ENCODE data around the gene KIAA0513.
A peak's percentile ranks its signal among the peaks of the same experiment; 100 is the strongest.

The KIAA0513 gene

DNA sequence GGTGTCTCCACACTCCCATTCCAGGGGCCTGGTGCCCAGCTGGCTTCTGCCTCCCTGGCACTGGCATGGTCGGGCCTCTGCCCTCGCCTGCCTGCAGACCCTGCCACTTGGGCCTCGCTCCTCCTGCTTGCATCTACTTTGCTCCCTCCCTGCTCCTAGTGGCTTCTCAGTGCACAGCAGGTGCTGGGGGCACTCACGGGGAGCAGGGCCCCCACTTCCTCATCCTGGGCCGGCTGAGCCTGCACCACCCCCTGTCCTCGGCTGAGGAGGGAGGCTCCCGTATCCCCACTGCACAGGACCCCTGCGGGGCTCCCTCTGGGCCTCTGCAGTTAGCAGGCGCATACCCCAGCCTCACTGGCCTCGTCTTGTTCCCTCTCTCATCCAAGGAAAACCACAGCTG lies 49.4 kb downstream of the KIAA0513 start:
- Histone ChIP-seq H3K27ac (ENCODE audit: low read depth, low read length) (no peak overlapping the region), H3K4me1 (ENCODE audit: control insufficient read depth, insufficient read depth, low read length) (peaks cover 28% of the 10 kb centered on the region), H3K4me3 (ENCODE audit: low read depth, low read length) (no peak overlapping the region), H3K36me3 (ENCODE audit: control insufficient read depth, insufficient read depth, low read length) (no peaks in the 10 kb centered on the region), H3K9ac (ENCODE audit: low read length) (no peak overlapping the region), H3K27me3 (ENCODE audit: control insufficient read depth, insufficient read depth, low read length) (peaks cover 26% of the 10 kb centered on the region), H3K9me3 (ENCODE audit: control insufficient read depth, insufficient read depth, low read depth, low read length) (no peaks in the 10 kb centered on the region)

GRCh38 chr16:85077576-85078125 lies 50.1 kb downstream of the KIAA0513 start:
- H3K4me1 ChIP-seq (ENCODE audit: control insufficient read depth, insufficient read depth, low read length) = peaks cover 35% of the 10 kb centered on the region
- no peak overlapping the region for H3K4me3 ChIP-seq (ENCODE audit: low read depth, low read length)
- no peaks in the 10 kb centered on the region for H3K9me3 ChIP-seq (ENCODE audit: control insufficient read depth, insufficient read depth, low read depth, low read length)
- H3K27me3 ChIP-seq (ENCODE audit: control insufficient read depth, insufficient read depth, low read length) = peaks cover 32% of the 10 kb centered on the region
- no peak overlapping the region for H3K9ac ChIP-seq (ENCODE audit: low read length)
- H3K27ac ChIP-seq (ENCODE audit: low read depth, low read length) = no peak overlapping the region
- H3K36me3 ChIP-seq (ENCODE audit: control insufficient read depth, insufficient read depth, low read length) = no peaks in the 10 kb centered on the region

DNA sequence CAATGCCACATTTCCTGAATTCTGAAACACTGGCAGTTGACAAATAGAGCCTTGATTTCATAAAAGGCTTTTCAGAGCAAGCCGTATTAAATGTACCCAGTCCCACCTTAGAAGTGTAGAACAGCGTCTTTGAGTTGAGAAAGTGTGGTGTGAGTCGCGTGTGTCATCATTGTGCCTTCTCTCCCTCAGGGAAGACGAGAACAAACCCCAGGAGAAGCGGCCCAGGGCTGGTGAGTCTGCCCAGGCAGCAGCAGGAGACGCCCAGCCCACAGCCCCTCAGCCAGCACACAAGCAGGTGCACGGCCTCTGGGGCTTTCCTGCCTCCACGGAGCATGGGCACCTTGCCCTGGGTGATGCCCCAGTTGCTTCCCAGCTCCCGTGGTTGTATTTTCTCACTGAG lies 50.6 kb downstream of the KIAA0513 start:
- no peak overlapping the region for H3K27ac ChIP-seq (ENCODE audit: low read depth, low read length)
- peaks cover 39% of the 10 kb centered on the region for H3K4me1 ChIP-seq (ENCODE audit: control insufficient read depth, insufficient read depth, low read length)
- peaks cover 38% of the 10 kb centered on the region for H3K27me3 ChIP-seq (ENCODE audit: control insufficient read depth, insufficient read depth, low read length)
- H3K4me3 ChIP-seq (ENCODE audit: low read depth, low read length) = no peak overlapping the region
- no peak overlapping the region for H3K9ac ChIP-seq (ENCODE audit: low read length)
- H3K9me3 ChIP-seq (ENCODE audit: control insufficient read depth, insufficient read depth, low read depth, low read length) = no peaks in the 10 kb centered on the region
- H3K36me3 ChIP-seq (ENCODE audit: control insufficient read depth, insufficient read depth, low read length) = no peaks in the 10 kb centered on the region

GRCh38 chr16:85078952-85079351 lies 51.4 kb downstream of the KIAA0513 start:
- Histone ChIP-seq H3K9ac (ENCODE audit: low read length) (no peak overlapping the region), H3K4me1 (ENCODE audit: control insufficient read depth, insufficient read depth, low read length) (peaks cover 44% of the 10 kb centered on the region), H3K27ac (ENCODE audit: low read depth, low read length) (no peak overlapping the region), H3K27me3 (ENCODE audit: control insufficient read depth, insufficient read depth, low read length) (peaks cover 44% of the 10 kb centered on the region), H3K4me3 (ENCODE audit: low read depth, low read length) (no peak overlapping the region), H3K36me3 (ENCODE audit: control insufficient read depth, insufficient read depth, low read length) (no peaks in the 10 kb centered on the region), H3K9me3 (ENCODE audit: control insufficient read depth, insufficient read depth, low read depth, low read length) (no peaks in the 10 kb centered on the region)

DNA sequence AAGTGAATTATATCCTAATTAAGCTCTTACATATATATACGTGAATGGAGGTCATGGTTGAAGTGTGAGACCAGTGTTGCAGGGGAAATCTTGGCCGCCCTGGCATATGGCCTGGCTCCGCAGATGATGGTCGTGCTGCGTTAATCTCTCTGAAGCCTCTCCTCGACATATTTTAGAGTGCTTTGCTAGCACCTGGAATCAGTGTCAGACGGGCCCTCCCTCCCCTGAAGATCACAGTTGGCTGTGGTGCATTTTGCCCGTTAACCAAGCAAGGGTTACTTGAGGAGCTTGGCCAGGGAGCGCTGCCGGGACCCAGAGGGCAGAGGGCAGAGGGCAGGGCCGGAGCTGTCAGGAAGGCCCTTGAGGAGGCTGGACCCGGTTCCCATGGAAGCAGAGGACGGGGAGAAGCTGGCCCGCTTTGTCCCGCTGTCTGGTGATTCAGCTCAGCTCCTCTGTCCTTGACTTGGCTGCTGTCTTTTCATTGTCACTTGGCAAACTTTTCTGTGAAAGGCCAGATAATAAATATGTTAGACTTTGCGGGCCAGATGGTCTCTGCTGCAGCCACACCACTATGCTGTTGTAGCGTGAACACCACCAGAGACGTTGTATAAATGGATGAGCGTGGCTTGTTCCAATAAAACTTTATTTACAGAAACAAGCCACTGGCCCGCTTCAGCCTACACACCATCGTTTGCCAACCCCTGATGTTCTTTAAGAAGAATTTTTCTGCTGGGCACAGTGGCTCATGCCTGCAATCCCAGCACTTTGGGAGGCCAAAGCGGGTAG lies 52.4 kb downstream of the KIAA0513 start:
- Histone ChIP-seq H3K9ac (ENCODE audit: low read length) (no peak overlapping the region), H3K36me3 (ENCODE audit: control insufficient read depth, insufficient read depth, low read length) (no peaks in the 10 kb centered on the region), H3K4me3 (ENCODE audit: low read depth, low read length) (no peak overlapping the region), H3K4me1 (ENCODE audit: control insufficient read depth, insufficient read depth, low read length) (peaks cover 44% of the 10 kb centered on the region), H3K27ac (ENCODE audit: low read depth, low read length) (no peak overlapping the region), H3K9me3 (ENCODE audit: control insufficient read depth, insufficient read depth, low read depth, low read length) (no peaks in the 10 kb centered on the region), H3K27me3 (ENCODE audit: control insufficient read depth, insufficient read depth, low read length) (peaks cover 49% of the 10 kb centered on the region)

DNA sequence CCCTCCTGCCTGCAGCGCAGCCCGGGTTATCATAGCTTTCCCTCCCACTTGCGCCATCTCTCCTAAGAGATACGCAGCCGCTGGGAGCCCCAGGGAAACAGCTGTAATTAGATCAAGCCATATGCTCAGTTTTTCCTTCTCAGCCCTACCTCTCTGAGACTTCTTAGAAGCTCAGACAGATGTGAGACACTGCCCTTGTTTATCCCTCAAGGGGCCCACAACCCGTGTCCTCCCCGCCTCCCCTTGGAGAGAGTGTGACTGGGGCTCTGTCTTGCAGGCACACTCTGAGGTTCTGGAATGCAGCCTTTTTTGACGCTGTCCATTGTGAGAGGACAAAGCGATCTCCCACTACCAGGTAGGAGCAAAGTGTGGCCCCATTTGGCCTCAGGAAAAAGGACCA lies 53.4 kb downstream of the KIAA0513 start:
- Histone ChIP-seq H3K4me1 (ENCODE audit: control insufficient read depth, insufficient read depth, low read length) (peaks cover 36% of the 10 kb centered on the region), H3K27me3 (ENCODE audit: control insufficient read depth, insufficient read depth, low read length) (peaks cover 54% of the 10 kb centered on the region)

GRCh38 chr16:85081765-85082164 lies 54.2 kb downstream of the KIAA0513 start:
- no peaks in the 10 kb centered on the region for H3K36me3 ChIP-seq (ENCODE audit: control insufficient read depth, insufficient read depth, low read length)
- H3K4me1 ChIP-seq (ENCODE audit: control insufficient read depth, insufficient read depth, low read length) = peaks cover 36% of the 10 kb centered on the region
- peaks cover 54% of the 10 kb centered on the region for H3K27me3 ChIP-seq (ENCODE audit: control insufficient read depth, insufficient read depth, low read length)
- no peak overlapping the region for H3K27ac ChIP-seq (ENCODE audit: low read depth, low read length)
- no peaks in the 10 kb centered on the region for H3K9me3 ChIP-seq (ENCODE audit: control insufficient read depth, insufficient read depth, low read depth, low read length)
- no peak overlapping the region for H3K4me3 ChIP-seq (ENCODE audit: low read depth, low read length)
- peak overlapping the region; percentile 9 for H3K9ac ChIP-seq (ENCODE audit: low read length)

More for the DNA sequence above, 53.4 kb downstream of the KIAA0513 start:
- Histone ChIP-seq H3K9me3 (ENCODE audit: control insufficient read depth, insufficient read depth, low read depth, low read length) (no peaks in the 10 kb centered on the region), H3K36me3 (ENCODE audit: control insufficient read depth, insufficient read depth, low read length) (no peaks in the 10 kb centered on the region), H3K9ac (ENCODE audit: low read length) (no peak overlapping the region), H3K27ac (ENCODE audit: low read depth, low read length) (no peak overlapping the region), H3K4me3 (ENCODE audit: low read depth, low read length) (no peak overlapping the region)

DNA sequence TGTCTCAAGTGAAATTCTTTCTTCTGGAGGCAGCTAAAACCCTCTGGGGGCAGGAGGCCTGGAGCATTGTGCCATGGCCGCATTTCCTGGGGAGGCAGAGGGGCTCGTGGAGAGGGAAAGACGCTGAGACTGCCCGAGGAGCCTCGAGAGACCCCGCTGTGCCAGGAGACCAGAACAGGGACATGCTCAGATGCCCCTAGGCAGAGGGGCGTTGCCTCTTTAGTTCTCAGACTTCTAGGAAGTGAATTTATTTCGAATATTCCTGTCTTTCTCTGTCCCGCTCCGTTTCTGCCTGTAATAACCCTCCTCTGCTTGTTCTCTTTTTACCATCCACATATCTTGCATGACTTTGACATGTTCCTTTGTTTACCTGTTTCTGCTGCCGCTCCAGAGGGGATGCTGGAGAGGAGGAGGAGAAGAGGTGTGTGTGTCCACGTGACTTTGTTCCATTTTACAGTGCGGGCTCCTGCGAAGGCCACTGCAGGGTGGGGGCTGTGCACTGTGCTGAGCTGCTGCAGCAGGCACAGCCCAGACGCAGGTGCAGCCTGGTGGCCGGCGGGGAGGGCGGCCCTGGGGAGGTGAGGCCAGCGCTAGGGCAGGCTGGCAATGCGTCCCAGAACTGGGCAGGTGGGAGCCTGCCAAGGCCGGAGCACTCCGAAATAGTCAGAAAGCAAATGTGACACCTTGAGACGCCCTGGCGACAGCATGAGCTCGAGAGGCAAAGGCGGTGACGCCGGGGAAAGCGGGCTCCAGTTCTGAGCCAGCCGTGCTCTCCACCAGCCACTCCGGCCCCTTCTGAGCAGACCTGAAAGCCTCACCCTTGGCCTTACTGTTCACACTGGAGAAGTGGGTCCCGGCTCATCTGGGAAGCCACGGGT lies 54.8 kb downstream of the KIAA0513 start:
- Histone ChIP-seq H3K9ac (ENCODE audit: low read length) (peak overlapping the region; percentile 24), H3K27me3 (ENCODE audit: control insufficient read depth, insufficient read depth, low read length) (peaks cover 54% of the 10 kb centered on the region)

DNA sequence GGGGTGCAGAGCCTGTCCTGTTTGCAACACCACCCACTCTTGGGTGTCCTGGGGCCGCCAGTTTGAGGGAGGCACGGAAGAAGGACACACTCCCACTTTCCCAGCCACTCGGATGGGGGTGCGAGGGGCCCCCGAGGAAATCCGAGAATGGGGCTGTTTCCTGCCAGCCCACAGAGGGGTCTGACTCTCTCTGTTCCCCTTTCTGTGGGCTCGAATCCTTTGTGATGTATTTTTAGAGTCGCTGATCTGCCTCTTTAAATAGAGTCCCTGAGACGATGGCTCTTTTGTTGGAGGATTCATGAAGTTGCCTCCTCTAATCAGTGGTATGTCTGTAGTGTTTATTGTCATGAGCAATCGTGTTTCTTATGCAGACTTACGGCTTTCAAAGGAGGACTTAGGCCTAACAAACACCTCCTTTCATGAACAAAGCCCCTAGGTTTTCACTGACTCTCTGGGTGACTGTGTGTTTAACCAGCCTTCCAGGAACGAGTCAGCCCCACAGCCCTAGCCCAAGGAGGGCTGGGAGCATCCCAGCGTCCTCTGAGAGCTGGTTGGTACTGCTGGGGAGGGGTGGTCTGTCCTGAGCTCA lies 55.5 kb downstream of the KIAA0513 start:
- peak overlapping the region; percentile 32 for H3K4me3 ChIP-seq (ENCODE audit: low read depth, low read length)

More for the DNA sequence above, 54.8 kb downstream of the KIAA0513 start:
- Histone ChIP-seq H3K4me3 (ENCODE audit: low read depth, low read length) (peak overlapping the region; percentile 32), H3K36me3 (ENCODE audit: control insufficient read depth, insufficient read depth, low read length) (no peaks in the 10 kb centered on the region), H3K27ac (ENCODE audit: low read depth, low read length) (peak overlapping the region; percentile 13; the same call in 1 of the 2 replicates), H3K9me3 (ENCODE audit: control insufficient read depth, insufficient read depth, low read depth, low read length) (no peaks in the 10 kb centered on the region), H3K4me1 (ENCODE audit: control insufficient read depth, insufficient read depth, low read length) (peaks cover 34% of the 10 kb centered on the region)

DNA sequence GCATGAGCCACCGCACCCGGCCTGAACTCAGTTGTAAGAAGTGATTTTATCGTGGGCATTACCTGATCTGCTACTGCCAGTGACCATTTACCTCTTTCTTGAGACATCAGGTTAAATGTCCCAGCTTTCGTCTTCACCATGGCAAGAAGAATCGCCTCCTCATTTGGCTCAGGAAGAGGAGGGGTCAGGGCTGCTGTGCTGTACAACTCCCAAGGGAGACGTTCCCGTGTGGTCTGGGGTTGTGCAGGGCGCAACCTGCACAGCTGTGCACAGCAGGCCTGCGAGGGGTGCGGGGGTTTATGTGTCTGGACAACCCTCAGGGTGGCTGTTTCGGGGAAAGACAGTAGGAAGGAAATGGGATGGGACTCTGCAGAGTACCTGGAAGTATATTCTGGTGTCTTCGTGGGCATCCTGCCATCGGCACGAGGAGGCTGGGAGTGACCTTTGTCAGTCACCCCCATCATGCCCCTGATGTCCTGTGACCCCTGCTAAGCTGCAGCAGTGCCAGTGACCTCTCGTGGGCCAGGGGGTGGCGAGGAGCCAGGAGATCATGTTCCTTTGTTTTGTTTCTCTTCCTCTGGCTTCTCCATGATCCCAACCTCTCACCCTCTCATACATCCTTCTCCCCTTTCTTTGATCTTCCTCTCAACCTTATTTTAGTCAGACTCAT lies 57.4 kb downstream of the KIAA0513 start:
- no peaks in the 10 kb centered on the region for H3K36me3 ChIP-seq (ENCODE audit: control insufficient read depth, insufficient read depth, low read length)
- H3K27ac ChIP-seq (ENCODE audit: low read depth, low read length) = no peak overlapping the region
- peaks cover 33% of the 10 kb centered on the region for H3K4me1 ChIP-seq (ENCODE audit: control insufficient read depth, insufficient read depth, low read length)
- H3K9me3 ChIP-seq (ENCODE audit: control insufficient read depth, insufficient read depth, low read depth, low read length) = no peaks in the 10 kb centered on the region
- no peak overlapping the region for H3K4me3 ChIP-seq (ENCODE audit: low read depth, low read length)
- peaks cover 47% of the 10 kb centered on the region for H3K27me3 ChIP-seq (ENCODE audit: control insufficient read depth, insufficient read depth, low read length)
- H3K9ac ChIP-seq (ENCODE audit: low read length) = no peak overlapping the region

More for the DNA sequence above, 55.5 kb downstream of the KIAA0513 start:
- no peaks in the 10 kb centered on the region for H3K36me3 ChIP-seq (ENCODE audit: control insufficient read depth, insufficient read depth, low read length)
- peaks cover 33% of the 10 kb centered on the region for H3K4me1 ChIP-seq (ENCODE audit: control insufficient read depth, insufficient read depth, low read length)
- peak overlapping the region; percentile 13; the same call in 1 of the 2 replicates for H3K27ac ChIP-seq (ENCODE audit: low read depth, low read length)
- peak overlapping the region; percentile 43 for H3K9ac ChIP-seq (ENCODE audit: low read length)
- H3K27me3 ChIP-seq (ENCODE audit: control insufficient read depth, insufficient read depth, low read length) = peaks cover 50% of the 10 kb centered on the region
- H3K9me3 ChIP-seq (ENCODE audit: control insufficient read depth, insufficient read depth, low read depth, low read length) = no peaks in the 10 kb centered on the region
